ELR (cell line): ENCODE measurements around the gene C5.
"Not testable (repeated sequence)": the region's sequence is repeated elsewhere in the genome, so short reads cannot be mapped to it uniquely, and the experiment has no call there.

Experiments
- DNase-seq: peaks from one replicate; pipeline ENCODE4 v3.0.0-alpha.2; 2015; ENCODE audit warnings: low read depth

C5 gene

DNA sequence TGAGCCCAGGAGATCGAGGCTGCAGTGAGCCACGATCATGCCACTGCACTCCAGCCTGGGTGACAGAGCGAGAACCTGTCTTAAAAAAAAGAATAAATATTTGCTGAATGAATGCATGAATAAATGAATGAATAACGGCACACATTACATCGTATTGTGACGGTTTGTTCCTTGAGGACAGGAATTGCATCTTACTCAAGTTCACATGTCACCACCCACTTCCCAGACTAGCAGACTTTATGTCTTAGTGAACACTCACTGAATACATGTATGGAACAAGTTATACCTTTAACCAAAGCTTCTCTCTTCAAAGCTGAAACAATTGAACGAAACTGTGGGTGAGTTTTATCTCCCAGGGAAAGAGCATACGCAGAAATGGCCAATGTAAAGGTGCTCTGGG is 70.3 kb downstream of the C5 start:
- no peak for DNase-seq

DNA sequence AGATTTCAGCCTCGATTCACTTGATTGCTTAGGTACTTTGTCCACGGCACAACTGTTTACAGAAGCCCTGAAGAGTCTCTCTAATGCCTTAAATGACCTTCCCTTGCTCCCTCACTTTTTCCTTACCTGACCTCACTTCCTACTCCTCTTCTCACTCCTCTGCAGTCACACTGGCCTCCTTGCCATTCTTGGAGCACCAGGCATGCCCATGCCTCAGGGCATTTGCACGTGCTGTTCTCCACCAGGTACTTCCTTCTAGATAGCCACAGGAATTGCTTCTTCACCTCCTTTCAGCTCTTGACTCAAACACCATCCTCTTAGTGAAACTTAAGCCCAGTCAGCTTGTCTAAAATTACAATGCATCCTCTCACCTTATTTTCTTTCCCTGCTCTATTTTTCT is 71.1 kb downstream of the C5 start:
- DNase-seq = no peak

DNA sequence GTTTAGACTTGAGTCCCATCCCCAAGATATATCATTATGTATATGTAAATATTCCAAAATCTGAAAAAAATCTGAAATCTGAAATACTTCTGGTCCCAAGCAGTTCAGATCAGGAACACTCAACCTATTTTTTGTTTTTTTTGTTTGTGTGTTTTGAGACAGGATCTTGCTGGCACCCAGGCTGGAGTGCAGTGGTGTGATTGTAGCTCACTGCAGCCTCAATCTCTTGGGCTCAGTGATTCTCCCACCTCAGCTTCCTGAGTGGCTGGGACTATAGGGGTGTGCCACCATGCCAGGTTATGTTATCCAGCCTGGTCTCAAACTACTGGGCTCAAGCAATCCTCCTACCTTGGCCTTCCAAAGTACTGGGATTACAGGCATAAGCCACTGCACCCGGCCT is 72.8 kb downstream of the C5 start:
- DNase-seq = no peak

DNA sequence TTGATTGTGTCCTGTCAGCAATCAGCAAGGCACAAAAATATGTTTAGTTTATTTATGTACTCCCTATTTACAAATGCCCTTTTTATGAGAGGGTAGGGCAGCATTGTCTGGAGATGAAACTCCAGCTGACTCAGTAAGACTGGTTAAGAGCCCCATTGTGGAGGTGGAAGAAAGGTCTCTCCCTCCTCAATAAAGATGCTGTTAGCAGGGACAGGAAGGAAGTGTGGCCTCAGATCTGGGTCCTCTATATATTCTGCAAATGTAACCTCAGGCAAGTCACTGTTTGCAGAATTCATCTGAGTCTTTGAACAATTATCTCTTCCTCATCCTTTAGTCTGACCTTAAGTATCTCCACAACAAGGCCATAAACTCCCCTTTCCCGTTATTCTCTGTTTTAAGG is 75.2 kb downstream of the C5 start:
- no peak for DNase-seq

DNA sequence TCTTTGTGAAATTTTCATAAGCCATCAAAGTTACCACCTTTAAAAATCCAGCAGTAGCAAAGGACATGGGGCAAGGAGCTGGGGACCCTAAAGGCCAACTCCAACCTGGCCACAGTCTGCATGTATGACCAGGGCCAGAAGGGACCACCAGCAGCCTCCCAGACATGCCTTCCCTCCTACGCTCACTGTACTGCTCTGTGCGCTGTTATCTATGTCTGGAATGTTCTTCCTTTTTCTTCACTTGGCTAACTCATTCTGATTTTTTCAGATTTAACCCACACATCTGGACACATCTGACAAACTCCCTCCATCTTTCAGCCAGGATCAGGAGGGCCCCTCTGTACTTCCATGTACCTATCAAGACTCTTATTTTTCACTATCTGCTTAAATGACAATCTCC is 75.9 kb downstream of the C5 start:
- DNase-seq = no peak

DNA sequence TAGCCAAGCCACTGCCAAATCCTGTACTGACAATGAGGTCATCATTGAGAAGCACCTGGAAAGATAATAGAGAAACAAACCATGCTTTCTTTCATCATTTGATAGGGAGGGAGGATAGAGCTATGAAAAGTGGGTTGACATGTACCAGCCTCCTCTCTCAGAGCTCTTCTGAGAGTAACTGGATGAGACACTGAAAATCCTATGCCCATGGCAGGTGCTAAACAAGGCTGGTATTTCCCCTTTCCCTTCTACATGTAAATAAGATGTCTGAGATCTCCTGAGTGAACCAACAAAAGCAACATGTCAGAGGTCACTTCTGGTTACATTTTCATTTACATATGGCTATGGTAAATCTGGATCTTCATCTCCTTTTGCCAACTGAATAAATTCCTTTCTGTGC is 78.1 kb downstream of the C5 start:
- DNase-seq = no peak

GRCh38 chr9:120971471-120971870 is 78.6 kb downstream of the C5 start:
- DNase-seq = not testable (repeated sequence)

DNA sequence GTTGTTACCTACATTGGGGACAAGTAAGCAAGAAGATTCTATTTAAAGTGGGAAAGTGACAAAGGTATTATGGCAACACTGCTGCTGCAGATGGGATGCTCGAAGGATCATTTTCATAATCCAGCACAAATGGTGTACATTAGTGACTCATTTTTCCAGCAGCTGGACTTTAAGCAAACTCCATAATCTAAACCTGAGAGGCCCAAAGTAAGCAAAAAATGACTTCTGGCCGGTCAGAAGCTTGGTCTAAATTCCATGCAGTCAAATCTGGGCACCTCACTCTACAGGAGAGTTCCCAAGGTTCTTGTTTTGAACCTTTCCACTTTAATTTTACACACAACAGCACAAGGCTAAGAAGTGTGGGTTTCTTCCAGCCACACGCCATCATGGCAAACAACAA is 79.8 kb downstream of the C5 start:
- no peak for DNase-seq

DNA sequence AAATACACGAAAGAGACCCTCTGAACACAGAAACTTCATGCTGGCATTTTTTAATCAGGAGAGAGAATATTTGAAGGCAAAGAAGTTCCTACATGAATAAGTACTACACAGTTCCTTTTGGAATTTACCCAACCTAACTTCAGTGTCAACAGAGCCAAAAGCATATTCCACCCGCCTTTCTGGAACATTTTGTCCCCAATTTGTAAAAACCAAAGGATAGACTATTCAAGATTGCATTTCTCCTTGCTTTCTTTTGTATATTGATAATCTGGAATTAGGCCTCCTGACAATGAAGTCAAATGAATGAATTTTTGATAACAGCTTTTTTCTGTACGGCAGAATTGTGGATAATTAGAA is 84.1 kb downstream of the C5 start:
- DNase-seq = no peak

DNA sequence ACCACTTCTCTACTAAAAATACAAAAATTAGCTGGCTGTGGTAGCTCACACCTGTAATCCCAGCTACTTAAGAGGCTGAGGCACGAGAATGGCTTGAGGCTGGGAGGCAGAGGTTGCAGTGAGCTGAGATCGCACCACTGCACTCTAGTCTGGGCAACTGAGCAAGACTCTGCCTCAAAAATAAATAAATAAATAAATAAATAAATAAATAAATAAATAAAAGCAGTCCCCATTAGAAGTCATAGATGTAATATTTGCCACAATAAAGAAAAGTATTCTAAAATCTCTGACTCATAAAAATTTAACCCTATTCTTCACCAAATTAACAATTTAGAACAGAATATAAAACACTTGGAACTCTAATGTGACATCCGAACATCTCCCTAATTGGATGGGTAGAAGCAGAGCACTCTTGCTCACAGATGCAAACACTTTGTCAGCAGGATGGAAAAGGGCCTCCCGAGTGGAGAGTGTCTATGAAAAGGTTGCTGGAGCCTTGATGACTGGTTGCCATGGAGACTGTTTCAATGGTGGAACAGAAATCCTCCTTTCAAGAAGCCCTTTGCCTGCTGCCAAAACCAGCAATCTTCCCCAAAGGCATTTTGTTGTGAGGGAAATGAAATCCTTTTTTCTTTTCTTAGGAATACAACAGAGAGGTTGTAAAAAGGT is 84.6 kb downstream of the C5 start:
- no peak for DNase-seq

DNA sequence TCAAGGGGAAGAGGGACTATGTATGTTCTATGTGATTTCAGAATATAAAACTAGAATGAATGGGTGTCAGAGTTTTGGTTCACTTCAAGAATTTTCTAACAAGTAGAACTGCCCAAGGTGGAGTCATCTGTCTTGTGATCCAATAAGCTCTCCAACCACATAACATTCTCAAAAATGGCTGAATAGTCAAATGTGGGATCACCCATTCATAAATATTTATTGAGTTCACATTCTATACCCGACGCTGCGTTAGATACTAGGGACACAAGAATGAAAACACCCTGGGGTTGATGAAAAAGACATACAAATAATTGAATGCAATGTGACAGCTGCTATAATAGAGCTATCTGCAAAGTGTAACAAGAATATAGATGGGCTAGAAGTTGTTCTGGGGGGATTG is 88.1 kb downstream of the C5 start:
- DNase-seq = no peak

DNA sequence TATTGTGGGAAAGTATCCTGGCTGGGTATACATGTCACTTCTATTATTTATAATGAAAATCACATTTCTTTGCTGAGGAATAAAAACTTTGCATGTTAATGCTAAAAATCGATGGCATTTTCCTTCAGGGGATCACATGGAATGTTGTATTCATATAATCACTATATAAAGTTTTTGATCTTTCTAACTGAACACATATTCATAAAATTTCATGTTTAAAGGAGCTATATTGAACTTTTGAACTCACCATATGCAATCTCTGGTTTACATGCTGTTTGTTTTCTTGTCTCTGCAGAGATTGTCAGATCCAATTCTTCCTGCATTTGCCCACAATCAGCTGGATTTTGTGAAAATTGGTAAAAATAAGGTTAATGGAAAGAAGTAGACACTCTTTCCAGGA is 90.1 kb downstream of the C5 start:
- no peak for DNase-seq

DNA sequence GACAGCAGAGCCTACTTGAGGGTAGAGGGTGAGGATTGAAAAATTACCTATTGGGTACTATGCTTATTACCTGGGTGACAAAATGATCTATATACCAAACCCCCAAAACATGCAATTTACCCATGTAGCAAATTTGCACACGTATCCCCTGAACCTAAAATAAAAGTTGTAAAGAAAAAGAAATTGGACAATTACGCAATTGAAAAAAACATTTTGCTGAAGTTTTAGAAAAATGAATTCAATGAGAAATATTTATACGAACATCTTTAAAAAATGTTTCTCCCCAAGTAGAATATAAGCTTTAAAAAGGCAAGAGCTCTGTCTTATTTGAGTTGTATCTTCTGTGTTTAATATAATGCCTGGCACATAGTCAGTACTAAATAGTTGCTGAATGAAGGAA is 93.2 kb downstream of the C5 start:
- DNase-seq = no peak

DNA sequence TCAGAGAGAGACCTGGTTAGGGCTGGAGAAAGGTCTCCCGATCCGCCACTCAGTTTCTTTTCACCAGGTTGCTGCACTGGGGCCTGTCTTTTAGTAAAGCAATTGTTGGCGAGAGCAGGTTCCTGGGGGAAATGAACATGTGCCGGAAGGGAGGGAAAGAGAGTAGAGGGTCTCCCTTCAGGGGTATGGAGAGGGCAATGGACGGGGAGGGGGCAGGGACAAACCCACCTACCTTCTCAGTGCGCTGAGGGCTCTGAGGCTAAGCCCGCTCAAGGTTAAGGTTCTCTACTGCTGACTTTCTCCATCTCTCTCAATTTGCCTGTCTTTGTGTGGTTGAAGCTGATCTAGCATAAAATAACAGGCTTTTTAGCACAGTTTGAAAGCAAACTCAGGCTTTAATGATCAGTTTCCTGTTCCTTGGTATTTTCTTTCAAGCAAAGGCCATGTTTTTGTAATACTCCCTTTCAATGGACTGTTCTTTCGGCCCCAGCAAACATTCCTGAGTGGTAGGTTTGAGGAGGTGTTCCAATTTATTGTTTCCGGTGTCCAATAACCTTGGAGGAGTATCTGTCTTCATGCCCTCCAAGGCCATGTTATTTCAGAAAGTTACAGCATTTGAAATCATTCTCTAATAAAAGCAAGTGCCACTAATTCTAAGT is 98.0 kb downstream of the C5 start:
- DNase-seq = no peak

GRCh38 chr9:120950421-120951388 is 99.4 kb downstream of the C5 start:
- no peak for DNase-seq

GRCh38 chr9:120949290-120949689 is 100.8 kb downstream of the C5 start:
- no peak for DNase-seq

GRCh38 chr9:120948824-120949223 is 101.3 kb downstream of the C5 start:
- no peak for DNase-seq

DNA sequence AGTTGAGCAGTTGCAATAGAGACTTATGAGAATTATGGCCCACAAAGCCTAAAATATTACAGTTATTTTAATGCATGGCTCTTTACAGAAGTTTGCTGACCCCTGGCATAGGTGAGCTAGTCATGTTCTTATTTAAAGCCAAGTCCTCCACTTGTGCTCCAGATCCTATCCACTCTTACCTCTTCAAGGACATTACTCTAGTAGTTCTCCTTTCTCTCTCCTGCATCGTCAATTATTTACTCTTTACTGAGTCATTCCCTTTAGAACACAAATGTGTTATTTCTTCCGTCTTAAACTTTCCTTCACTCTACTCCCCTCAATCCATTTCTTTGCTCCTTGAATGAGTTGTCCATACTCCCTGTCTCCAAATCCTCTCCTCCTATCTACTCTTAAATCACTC is 102.9 kb downstream of the C5 start:
- DNase-seq = no peak

DNA sequence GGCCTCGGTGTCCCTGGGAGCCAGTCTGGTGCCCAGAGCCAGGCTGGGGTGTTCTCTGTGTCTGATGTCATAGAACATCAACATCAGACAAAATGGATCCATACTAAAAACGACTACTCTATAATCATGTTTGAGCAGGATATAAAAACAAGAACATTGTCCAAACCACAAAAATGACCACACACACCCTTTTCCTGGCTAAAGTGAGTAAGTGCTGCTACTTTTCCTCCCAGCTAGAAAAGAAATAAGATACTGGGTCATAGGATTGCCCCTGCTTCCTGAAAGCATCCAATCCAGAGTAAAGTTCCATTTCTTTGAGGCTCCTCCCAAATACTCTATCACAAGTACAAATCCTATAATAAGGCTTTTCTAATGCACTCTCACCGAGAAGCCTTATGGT is 103.8 kb downstream of the C5 start:
- DNase-seq = peak; percentile 47

DNA sequence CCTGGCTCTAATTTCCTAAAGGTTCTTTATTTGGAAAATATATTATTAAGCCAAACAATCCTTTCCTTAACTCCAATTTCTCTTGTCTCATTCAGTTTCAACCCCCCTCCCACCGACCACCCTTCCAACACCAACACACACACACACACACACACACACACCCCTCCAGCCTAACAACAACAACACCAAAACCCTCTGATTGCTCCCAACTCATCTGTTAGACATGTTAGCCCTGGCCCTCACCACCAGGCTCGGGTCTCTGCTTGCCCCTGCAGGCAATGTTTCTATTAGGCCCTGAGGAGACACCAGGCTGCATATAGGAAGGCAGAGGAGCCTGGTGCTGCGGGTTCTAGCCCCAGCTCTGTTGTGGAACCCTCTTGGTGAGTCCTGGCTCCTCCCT is 105.1 kb downstream of the C5 start:
- no peak for DNase-seq

- DNase-seq = no peak
These were observed 105.6 kb downstream of the C5 start for GRCh38 chr9:120944434-120944843.

DNA sequence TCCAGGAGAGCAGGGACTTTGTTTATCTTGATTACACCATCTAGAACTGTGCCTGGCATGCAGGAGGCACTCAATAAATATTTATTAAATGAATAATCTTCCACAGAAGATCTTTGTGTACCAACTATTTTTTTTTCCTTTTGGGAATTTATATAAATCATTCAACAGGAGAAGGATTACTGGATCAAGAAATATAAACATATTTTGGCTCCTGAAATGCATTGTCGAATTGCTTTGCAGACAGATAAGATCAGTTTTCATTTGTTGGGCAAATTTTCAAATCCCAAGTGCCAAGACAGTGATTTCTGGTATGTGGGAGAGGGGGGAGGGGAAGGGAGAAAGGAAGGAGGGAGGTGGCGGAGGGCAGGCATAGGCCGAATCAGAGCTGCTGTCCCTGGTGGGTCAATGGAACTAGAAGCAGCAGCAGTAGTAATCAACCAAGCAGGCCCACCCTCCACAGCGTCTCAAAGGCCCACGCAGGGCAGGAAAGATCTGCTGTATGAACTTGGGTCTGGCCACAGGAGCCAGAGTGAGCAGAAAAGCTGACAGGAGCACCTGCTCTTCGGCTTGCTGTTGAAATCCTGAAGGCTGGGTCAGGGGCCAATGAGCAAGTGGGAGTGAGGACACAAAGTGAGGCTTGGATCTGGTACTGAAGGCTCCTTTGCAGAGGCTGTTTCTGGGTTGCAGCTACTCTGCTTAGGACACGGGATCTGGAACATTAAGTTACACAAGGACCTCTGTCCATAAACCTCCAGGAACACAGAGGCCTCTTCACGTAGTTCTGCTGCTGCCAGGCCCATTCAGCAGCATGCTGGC is 107.7 kb downstream of the C5 start:
- no peak for DNase-seq
